ENCODE results near the gene CCDC57. TPM values are rescaled to one million over a fixed set of nuclear protein-coding genes. Genes with fewer than 3 reads are reported as not detected.

Gene CCDC57
- total and polyA plus RNA-seq, 9 of the 15 experiments (the other 6 are each of a cell fraction or from before 2014, with no cell fraction given): 0.83 to 36.2 (median 13.6) TPM

DNA sequence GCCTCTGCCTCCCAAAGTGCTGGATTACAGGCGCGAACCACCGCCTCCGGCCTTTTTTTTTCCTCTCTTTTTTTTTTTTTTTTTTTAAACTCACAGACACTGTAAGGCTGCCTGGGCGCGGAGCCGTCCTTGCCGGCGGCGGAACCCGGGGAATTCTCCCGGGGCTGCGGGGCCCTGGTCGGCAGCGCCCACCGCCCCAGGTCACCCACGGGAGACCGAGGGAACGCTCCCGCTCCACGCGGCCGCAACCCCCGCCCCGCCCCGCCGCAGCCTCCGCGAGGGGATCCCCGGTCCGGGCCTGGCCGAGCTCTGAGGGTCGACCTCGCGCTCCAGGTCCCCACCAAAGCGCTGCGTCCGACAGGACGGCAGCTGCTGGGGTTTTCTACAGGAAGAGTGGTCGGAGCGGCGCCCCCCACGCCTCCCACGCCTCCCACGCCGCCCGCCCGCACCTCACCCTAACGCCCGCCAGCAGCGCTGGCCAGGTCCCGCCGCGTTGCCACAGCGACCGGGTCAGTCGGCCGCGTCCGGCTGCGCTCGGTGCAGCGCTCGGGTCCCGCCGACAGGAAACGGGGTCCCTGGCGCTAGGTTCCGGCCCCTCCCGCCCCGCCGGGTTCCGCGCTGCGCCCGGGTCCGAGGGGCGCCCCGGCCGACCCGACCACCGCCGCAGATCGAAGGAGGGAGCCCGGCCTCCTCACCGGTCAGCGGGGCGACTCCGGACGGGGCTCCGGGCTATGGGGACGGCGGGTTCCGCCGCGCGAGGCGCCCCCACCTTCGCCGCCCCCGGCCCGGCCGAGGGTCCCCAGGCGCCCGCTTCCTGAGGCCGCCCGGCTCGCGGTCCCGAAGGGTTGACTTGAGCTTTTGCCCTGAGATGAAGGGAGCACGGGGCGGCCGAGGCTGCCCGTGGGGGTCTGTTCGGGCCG lies at the start of gene CCDC57 (continued):
- TF ChIP-seq, protein P1, sequence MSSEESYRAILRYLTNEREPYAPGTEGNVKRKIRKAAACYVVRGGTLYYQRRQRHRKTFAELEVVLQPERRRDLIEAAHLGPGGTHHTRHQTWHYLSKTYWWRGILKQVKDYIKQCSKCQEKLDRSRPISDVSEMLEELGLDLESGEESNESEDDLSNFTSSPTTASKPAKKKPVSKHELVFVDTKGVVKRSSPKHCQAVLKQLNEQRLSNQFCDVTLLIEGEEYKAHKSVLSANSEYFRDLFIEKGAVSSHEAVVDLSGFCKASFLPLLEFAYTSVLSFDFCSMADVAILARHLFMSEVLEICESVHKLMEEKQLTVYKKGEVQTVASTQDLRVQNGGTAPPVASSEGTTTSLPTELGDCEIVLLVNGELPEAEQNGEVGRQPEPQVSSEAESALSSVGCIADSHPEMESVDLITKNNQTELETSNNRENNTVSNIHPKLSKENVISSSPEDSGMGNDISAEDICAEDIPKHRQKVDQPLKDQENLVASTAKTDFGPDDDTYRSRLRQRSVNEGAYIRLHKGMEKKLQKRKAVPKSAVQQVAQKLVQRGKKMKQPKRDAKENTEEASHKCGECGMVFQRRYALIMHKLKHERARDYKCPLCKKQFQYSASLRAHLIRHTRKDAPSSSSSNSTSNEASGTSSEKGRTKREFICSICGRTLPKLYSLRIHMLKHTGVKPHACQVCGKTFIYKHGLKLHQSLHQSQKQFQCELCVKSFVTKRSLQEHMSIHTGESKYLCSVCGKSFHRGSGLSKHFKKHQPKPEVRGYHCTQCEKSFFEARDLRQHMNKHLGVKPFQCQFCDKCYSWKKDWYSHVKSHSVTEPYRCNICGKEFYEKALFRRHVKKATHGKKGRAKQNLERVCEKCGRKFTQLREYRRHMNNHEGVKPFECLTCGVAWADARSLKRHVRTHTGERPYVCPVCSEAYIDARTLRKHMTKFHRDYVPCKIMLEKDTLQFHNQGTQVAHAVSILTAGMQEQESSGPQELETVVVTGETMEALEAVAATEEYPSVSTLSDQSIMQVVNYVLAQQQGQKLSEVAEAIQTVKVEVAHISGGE (CRISPR knock-in tag; IDR thresholded peaks at IDR 0.05): peak; percentile 98 to 100 (median 99)
- TF ChIP-seq ZNF445 (CRISPR knock-in tag; IDR thresholded peaks at IDR 0.05; ENCODE audit: low read depth): no peak
- TF ChIP-seq SRSF3 (IDR thresholded peaks at IDR 0.05; ENCODE audit: insufficient read depth, low read length): no peak
- peak; percentile 37 for TF ChIP-seq CHD1 (IDR thresholded peaks at IDR 0.05; ENCODE audit: low read length)
- no peak for TF ChIP-seq NFXL1 (CRISPR knock-in tag; IDR thresholded peaks at IDR 0.05)
- TF ChIP-seq ZC3H8 (IDR thresholded peaks at IDR 0.05): no peak
- peak; percentile 33; the same call in 1 of the 2 replicates for TF ChIP-seq MAX (CRISPR knock-in tag; IDR thresholded peaks at IDR 0.05)
- peak; percentile 61; the same call in 1 of the 2 replicates for TF ChIP-seq CREM (IDR thresholded peaks at IDR 0.05; ENCODE audit: low read depth)
- TF ChIP-seq ID3 (CRISPR knock-in tag; IDR thresholded peaks at IDR 0.05): no peak
- TF ChIP-seq ID3 (tag; IDR thresholded peaks at IDR 0.05): peak; percentile 74; the same call in 1 of the 2 replicates
- TF ChIP-seq ZFPM2 (CRISPR knock-in tag; IDR thresholded peaks at IDR 0.05): peak; percentile 31; the same call in 1 of the 2 replicates
- peak; percentile 42; the same call in 1 of the 2 replicates for TF ChIP-seq NCOA1 (IDR thresholded peaks at IDR 0.05; ENCODE audit: low read depth)
- TF ChIP-seq, protein P2, sequence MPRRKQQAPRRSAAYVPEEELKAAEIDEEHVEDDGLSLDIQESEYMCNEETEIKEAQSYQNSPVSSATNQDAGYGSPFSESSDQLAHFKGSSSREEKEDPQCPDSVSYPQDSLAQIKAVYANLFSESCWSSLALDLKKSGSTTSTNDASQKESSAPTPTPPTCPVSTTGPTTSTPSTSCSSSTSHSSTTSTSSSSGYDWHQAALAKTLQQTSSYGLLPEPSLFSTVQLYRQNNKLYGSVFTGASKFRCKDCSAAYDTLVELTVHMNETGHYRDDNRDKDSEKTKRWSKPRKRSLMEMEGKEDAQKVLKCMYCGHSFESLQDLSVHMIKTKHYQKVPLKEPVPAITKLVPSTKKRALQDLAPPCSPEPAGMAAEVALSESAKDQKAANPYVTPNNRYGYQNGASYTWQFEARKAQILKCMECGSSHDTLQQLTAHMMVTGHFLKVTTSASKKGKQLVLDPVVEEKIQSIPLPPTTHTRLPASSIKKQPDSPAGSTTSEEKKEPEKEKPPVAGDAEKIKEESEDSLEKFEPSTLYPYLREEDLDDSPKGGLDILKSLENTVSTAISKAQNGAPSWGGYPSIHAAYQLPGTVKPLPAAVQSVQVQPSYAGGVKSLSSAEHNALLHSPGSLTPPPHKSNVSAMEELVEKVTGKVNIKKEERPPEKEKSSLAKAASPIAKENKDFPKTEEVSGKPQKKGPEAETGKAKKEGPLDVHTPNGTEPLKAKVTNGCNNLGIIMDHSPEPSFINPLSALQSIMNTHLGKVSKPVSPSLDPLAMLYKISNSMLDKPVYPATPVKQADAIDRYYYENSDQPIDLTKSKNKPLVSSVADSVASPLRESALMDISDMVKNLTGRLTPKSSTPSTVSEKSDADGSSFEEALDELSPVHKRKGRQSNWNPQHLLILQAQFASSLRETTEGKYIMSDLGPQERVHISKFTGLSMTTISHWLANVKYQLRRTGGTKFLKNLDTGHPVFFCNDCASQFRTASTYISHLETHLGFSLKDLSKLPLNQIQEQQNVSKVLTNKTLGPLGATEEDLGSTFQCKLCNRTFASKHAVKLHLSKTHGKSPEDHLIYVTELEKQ (CRISPR knock-in tag; IDR thresholded peaks at IDR 0.05): no peak
- TF ChIP-seq ETS1 (conservative IDR thresholded peaks at IDR 0.05; ENCODE audit: control insufficient read depth, low read depth, low read length): peak; percentile 91
- TF ChIP-seq HSF4 (CRISPR knock-in tag; IDR thresholded peaks at IDR 0.05; ENCODE audit: borderline replicate concordance): no peak
- no peak for TF ChIP-seq FOXJ3 (CRISPR knock-in tag; IDR thresholded peaks at IDR 0.05)
- peak; percentile 48; the same call in 1 of the 2 replicates for TF ChIP-seq ZKSCAN1 (IDR thresholded peaks at IDR 0.05; ENCODE audit: low read depth, low read length)
- TF ChIP-seq RUNX1 (IDR thresholded peaks at IDR 0.05; ENCODE audit: low read depth): 0 out of 2 replicates have a peak, but pooled peaks have one; percentile 41
